MM.1S (cell line): Measurements from ENCODE around the gene HSF2.

Source experiments
- EZH2 ChIP-seq: fragments of 300-600 bp; sonication (generic); optimal IDR thresholded peaks from 2 replicates; pipeline ENCODE3; 2017; ENCODE audit warnings: low read depth, mild to moderate bottlenecking, antibody characterized with exemption, low read length, mixed read lengths
- EZH2phosphoT487 ChIP-seq: fragments of 300-600 bp; sonication (generic); IDR thresholded peaks from 2 replicates; pipeline ENCODE4 v1.6.1; 2018; ENCODE audit warnings: antibody characterized with exemption, low read length
- TF ChIP-seq, protein P1 (sequence below): fragments of 300-600 bp; sonication (generic); IDR thresholded peaks from 2 replicates; pipeline ENCODE4 v1.5.1; 2016; ENCODE audit warnings: antibody characterized with exemption, low read length, mixed read lengths

DNA sequence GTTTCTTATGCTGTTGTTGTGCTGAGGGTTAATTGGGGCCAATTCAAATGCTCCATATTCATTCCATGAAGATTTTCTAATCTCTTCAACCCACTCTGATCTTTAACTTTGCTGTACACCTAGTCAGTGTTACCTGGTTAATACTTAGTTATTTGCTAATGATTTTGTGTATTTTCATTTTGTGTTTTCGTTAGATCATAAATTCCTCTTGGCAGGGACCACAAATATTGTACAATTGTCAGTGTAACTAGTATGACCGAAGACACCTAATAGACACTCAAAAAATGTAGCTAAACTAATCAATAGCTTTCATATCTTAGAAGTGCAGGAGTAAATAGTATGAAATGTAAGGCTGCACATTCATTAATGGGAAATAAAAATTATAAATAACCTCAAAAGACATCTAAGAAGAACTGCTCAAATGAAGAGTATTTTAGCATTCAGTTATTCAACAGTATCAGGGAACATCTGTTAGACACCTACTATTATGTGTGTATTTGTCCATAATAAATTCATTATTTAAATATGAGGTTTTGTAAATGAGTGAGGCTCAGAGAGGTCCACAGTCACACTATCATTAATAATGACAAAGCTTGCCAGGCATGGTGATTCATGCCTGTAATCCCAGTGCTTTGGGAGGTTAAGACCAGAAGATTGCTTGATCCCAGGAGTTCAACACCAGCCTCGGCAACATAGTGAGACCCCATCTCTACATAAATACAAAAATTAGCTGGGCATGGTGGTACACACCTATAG, 13.4 kb upstream of the HSF2 start:
- TF ChIP-seq, protein P1, sequence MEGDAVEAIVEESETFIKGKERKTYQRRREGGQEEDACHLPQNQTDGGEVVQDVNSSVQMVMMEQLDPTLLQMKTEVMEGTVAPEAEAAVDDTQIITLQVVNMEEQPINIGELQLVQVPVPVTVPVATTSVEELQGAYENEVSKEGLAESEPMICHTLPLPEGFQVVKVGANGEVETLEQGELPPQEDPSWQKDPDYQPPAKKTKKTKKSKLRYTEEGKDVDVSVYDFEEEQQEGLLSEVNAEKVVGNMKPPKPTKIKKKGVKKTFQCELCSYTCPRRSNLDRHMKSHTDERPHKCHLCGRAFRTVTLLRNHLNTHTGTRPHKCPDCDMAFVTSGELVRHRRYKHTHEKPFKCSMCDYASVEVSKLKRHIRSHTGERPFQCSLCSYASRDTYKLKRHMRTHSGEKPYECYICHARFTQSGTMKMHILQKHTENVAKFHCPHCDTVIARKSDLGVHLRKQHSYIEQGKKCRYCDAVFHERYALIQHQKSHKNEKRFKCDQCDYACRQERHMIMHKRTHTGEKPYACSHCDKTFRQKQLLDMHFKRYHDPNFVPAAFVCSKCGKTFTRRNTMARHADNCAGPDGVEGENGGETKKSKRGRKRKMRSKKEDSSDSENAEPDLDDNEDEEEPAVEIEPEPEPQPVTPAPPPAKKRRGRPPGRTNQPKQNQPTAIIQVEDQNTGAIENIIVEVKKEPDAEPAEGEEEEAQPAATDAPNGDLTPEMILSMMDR: no peak
- no peak for TF ChIP-seq EZH2
- TF ChIP-seq EZH2phosphoT487: no peak
